WTC11 (cell line): ENCODE data around the gene ZNF598. TPM values are rescaled to one million over a fixed set of nuclear protein-coding genes. Genes with fewer than 3 reads are reported as not detected.

Experiments used
- ATF1 ChIP-seq: sonication (generic); formaldehyde crosslinking; IDR thresholded peaks from 2 replicates; pipeline ENCODE4 v1.8.1; 2023; ENCODE audit warnings: mild to moderate bottlenecking, moderate library complexity, missing genetic modification reagents
- FOXP1 ChIP-seq: sonication (generic); formaldehyde crosslinking; IDR thresholded peaks from 2 replicates; pipeline ENCODE4 v1.8.0; 2022; ENCODE audit warnings: missing genetic modification reagents, mild to moderate bottlenecking, moderate library complexity, borderline replicate concordance
- FOXP4 ChIP-seq: sonication (generic); formaldehyde crosslinking; IDR thresholded peaks from 2 replicates; pipeline ENCODE4 v1.8.0; 2022; ENCODE audit warnings: mild to moderate bottlenecking, missing genetic modification reagents
- GRHL2 ChIP-seq: fragments of 250-450 bp; sonication (Bioruptor Pico); IDR thresholded peaks from 2 replicates; pipeline ENCODE4 v1.8.0; 2022; ENCODE audit warnings: mild to moderate bottlenecking, moderate library complexity; ENCODE audit not compliant: insufficient replicate concordance, severe bottlenecking
- GTF2I ChIP-seq: fragments of 250-450 bp; sonication (Bioruptor Pico); conservative IDR thresholded peaks from 2 replicates; pipeline ENCODE4 v1.4.0; 2021; ENCODE audit warnings: mild to moderate bottlenecking
- JAZF1 ChIP-seq: fragments of 250-450 bp; sonication (Bioruptor Pico); IDR thresholded peaks from 2 replicates; pipeline ENCODE4 v1.9.0; 2021; ENCODE audit warnings: moderate library complexity, mild to moderate bottlenecking, inconsistent platforms
- MYBL2 ChIP-seq: sonication (generic); formaldehyde crosslinking; IDR thresholded peaks from 2 replicates; pipeline ENCODE4 v1.8.1; 2023; ENCODE audit warnings: mild to moderate bottlenecking, moderate library complexity, missing genetic modification reagents
- NR3C1 ChIP-seq: sonication (generic); formaldehyde crosslinking; conservative IDR thresholded peaks from 2 replicates; pipeline ENCODE4 v1.8.1; 2023; ENCODE audit warnings: low read depth, mild to moderate bottlenecking, missing genetic modification reagents
- PRRX2 ChIP-seq: fragments of 250-450 bp; sonication (Bioruptor Pico); IDR thresholded peaks from 2 replicates; pipeline ENCODE4 v1.8.0; 2021; ENCODE audit warnings: mild to moderate bottlenecking
- RELA ChIP-seq: sonication (generic); formaldehyde crosslinking; IDR thresholded peaks from 2 replicates; pipeline ENCODE4 v1.8.1; 2022; ENCODE audit warnings: missing genetic modification reagents, mild to moderate bottlenecking, borderline replicate concordance
- SOX15 ChIP-seq: fragments of 250-450 bp; sonication (Bioruptor Pico); IDR thresholded peaks from 2 replicates; pipeline ENCODE4 v1.9.0; 2021; ENCODE audit warnings: mild to moderate bottlenecking
- TEAD4 ChIP-seq: sonication (generic); formaldehyde crosslinking; IDR thresholded peaks from 2 replicates; pipeline ENCODE4 v1.8.0; 2022; ENCODE audit warnings: mild to moderate bottlenecking, missing genetic modification reagents
- TP53 ChIP-seq: sonication (generic); formaldehyde crosslinking; IDR thresholded peaks from 2 replicates; pipeline ENCODE4 v1.8.1; 2023; ENCODE audit warnings: mild to moderate bottlenecking, missing genetic modification reagents
- USF2 ChIP-seq: sonication (generic); formaldehyde crosslinking; IDR thresholded peaks from 2 replicates; pipeline ENCODE4 v1.8.1; 2023; ENCODE audit warnings: mild to moderate bottlenecking, missing genetic modification reagents, moderate library complexity
- ZBTB21 ChIP-seq: sonication (generic); formaldehyde crosslinking; IDR thresholded peaks from 2 replicates; pipeline ENCODE4 v1.8.1; 2023; ENCODE audit warnings: mild to moderate bottlenecking, missing genetic modification reagents, borderline replicate concordance
- ZNF232 ChIP-seq: sonication (generic); formaldehyde crosslinking; IDR thresholded peaks from 2 replicates; pipeline ENCODE4 v1.8.0; 2022; ENCODE audit warnings: mild to moderate bottlenecking, missing genetic modification reagents
- total RNA-seq: library from RNA; stranded (reverse); gene quantifications from 3 replicates; pipeline ENCODE4 v1.2.3, GENCODE V29; 2021
- TF ChIP-seq, protein P1 (sequence below): sonication (generic); formaldehyde crosslinking; IDR thresholded peaks from 2 replicates; pipeline ENCODE4 v1.8.1; 2022; ENCODE audit warnings: low read depth, mild to moderate bottlenecking, moderate library complexity, missing genetic modification reagents, borderline replicate concordance
- TF ChIP-seq, protein P2 (sequence below): sonication (generic); formaldehyde crosslinking; IDR thresholded peaks from 2 replicates; pipeline ENCODE4 v1.8.1; 2022; ENCODE audit warnings: mild to moderate bottlenecking, missing genetic modification reagents, moderate library complexity, borderline replicate concordance
- TF ChIP-seq, protein P3 (sequence below): fragments of 250-450 bp; sonication (Bioruptor Pico); IDR thresholded peaks from 2 replicates; pipeline ENCODE4 v1.9.0; 2021; ENCODE audit warnings: moderate library complexity, mild to moderate bottlenecking, inconsistent platforms, borderline replicate concordance
- TF ChIP-seq, protein P4 (sequence below): sonication (generic); formaldehyde crosslinking; IDR thresholded peaks from 2 replicates; pipeline ENCODE4 v1.8.1; 2022; ENCODE audit warnings: low read depth, missing genetic modification reagents, borderline replicate concordance
- TF ChIP-seq, protein P5 (sequence below): sonication (generic); formaldehyde crosslinking; IDR thresholded peaks from 2 replicates; pipeline ENCODE4 v1.8.1; 2022; ENCODE audit warnings: missing genetic modification reagents, borderline replicate concordance
- TF ChIP-seq, protein P6 (sequence below): sonication (generic); formaldehyde crosslinking; IDR thresholded peaks from 2 replicates; pipeline ENCODE4 v1.8.0; 2022; ENCODE audit warnings: mild to moderate bottlenecking, missing genetic modification reagents

The ZNF598 gene
- total RNA-seq, 1 experiment from 2014 or later: 66.4 TPM

DNA sequence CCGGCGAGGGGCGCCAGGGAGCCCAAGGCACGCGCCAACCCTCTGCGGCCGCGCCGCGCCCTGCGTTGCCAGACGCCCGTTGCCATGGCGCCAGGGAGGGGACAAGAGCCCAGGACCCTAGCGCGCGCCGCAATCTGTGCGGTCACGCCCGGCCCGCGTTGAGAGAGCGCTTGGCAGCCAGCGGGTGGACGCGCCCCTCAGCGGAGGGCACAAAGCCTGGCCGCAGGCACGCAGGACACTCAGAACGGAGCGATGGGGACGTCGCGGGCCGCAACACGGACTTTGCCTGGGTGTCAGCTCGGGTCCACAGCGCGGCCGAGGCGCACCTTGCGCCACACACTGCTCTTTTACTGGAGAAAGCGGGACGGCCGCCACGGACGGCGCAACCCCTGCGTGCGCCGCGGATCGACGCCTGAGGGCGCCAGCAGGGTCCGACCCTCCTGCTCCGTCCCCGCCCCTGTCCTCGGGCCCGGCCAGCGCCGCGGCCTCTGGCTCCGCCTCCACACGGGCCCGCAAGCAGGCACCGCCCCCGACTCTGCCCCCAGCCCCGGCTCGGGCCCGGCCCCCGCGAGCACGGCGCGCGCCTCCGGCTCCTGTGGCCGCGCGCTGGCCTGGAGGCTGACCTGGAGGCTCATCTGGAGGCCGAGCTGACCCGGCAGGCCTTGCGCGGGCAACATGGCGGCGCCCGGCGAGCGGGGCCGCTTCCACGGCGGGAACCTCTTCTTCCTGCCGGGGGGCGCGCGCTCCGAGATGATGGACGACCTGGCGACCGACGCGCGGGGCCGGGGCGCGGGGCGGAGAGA lies 25.9 kb downstream of the ZNF598 start, which contains the start of gene GFER (continued):
- TF ChIP-seq, protein P1, sequence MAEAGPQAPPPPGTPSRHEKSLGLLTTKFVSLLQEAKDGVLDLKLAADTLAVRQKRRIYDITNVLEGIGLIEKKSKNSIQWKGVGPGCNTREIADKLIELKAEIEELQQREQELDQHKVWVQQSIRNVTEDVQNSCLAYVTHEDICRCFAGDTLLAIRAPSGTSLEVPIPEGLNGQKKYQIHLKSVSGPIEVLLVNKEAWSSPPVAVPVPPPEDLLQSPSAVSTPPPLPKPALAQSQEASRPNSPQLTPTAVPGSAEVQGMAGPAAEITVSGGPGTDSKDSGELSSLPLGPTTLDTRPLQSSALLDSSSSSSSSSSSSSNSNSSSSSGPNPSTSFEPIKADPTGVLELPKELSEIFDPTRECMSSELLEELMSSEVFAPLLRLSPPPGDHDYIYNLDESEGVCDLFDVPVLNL (CRISPR knock-in tag): peak; percentile 81
- TF ChIP-seq, protein P2, sequence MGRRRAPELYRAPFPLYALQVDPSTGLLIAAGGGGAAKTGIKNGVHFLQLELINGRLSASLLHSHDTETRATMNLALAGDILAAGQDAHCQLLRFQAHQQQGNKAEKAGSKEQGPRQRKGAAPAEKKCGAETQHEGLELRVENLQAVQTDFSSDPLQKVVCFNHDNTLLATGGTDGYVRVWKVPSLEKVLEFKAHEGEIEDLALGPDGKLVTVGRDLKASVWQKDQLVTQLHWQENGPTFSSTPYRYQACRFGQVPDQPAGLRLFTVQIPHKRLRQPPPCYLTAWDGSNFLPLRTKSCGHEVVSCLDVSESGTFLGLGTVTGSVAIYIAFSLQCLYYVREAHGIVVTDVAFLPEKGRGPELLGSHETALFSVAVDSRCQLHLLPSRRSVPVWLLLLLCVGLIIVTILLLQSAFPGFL: no peak
- TF ChIP-seq GRHL2 (CRISPR knock-in tag) (no peak), GTF2I (CRISPR knock-in tag) (no peak), FOXP4 (CRISPR knock-in tag) (peak; percentile 24; the same call in 1 of the 2 replicates), ZNF232 (CRISPR knock-in tag) (peak; percentile 88), FOXP1 (CRISPR knock-in tag) (peak; percentile 69), JAZF1 (CRISPR knock-in tag) (no peak), NR3C1 (no peak), PRRX2 (CRISPR knock-in tag) (peak; percentile 87; the same call in 1 of the 2 replicates), ATF1 (CRISPR knock-in tag) (no peak), TEAD4 (CRISPR knock-in tag) (no peak), SOX15 (CRISPR knock-in tag) (no peak), TP53 (CRISPR knock-in tag) (peak; percentile 68; the same call in 1 of the 2 replicates), RELA (CRISPR knock-in tag) (no peak; the same call in 1 of the 2 replicates), ZBTB21 (CRISPR knock-in tag) (no peak; the same call in 1 of the 2 replicates), MYBL2 (CRISPR knock-in tag) (peak; percentile 86), USF2 (CRISPR knock-in tag) (peak; percentile 47)
- TF ChIP-seq, protein P3, sequence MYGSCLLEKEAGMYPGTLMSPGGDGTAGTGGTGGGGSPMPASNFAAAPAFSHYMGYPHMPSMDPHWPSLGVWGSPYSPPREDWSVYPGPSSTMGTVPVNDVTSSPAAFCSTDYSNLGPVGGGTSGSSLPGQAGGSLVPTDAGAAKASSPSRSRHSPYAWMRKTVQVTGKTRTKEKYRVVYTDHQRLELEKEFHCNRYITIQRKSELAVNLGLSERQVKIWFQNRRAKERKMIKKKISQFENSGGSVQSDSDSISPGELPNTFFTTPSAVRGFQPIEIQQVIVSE: no peak; the same call in 1 of the 2 replicates
- TF ChIP-seq, protein P4, sequence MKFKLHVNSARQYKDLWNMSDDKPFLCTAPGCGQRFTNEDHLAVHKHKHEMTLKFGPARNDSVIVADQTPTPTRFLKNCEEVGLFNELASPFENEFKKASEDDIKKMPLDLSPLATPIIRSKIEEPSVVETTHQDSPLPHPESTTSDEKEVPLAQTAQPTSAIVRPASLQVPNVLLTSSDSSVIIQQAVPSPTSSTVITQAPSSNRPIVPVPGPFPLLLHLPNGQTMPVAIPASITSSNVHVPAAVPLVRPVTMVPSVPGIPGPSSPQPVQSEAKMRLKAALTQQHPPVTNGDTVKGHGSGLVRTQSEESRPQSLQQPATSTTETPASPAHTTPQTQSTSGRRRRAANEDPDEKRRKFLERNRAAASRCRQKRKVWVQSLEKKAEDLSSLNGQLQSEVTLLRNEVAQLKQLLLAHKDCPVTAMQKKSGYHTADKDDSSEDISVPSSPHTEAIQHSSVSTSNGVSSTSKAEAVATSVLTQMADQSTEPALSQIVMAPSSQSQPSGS (CRISPR knock-in tag): no peak
- TF ChIP-seq, protein P5, sequence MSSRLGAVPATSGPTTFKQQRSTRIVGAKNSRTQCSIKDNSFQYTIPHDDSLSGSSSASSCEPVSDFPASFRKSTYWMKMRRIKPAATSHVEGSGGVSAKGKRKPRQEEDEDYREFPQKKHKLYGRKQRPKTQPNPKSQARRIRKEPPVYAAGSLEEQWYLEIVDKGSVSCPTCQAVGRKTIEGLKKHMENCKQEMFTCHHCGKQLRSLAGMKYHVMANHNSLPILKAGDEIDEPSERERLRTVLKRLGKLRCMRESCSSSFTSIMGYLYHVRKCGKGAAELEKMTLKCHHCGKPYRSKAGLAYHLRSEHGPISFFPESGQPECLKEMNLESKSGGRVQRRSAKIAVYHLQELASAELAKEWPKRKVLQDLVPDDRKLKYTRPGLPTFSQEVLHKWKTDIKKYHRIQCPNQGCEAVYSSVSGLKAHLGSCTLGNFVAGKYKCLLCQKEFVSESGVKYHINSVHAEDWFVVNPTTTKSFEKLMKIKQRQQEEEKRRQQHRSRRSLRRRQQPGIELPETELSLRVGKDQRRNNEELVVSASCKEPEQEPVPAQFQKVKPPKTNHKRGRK: no peak
- TF ChIP-seq, protein P6, sequence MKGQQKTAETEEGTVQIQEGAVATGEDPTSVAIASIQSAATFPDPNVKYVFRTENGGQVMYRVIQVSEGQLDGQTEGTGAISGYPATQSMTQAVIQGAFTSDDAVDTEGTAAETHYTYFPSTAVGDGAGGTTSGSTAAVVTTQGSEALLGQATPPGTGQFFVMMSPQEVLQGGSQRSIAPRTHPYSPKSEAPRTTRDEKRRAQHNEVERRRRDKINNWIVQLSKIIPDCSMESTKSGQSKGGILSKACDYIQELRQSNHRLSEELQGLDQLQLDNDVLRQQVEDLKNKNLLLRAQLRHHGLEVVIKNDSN (CRISPR knock-in tag): 0 out of 2 replicates have a peak, but pooled peaks have one; percentile 2
